Panc1 (cell line): ENCODE results near the gene DIS3L2.

Experiments
- CTCF ChIP-seq: fragments of 450-650 bp; IDR thresholded peaks from 2 replicates; pipeline ENCODE4 v1.5.1; 2017; ENCODE audit warnings: mild to moderate bottlenecking
- POLR2AphosphoS5 ChIP-seq: IDR thresholded peaks from 2 replicates; pipeline ENCODE4 v1.6.1; 2012; ENCODE audit warnings: mild to moderate bottlenecking, low read depth, low read length, moderate library complexity
- REST ChIP-seq, 2 experiments: IDR thresholded peaks; 2 replicates each; pipeline ENCODE4 v1.6.1; 2011 to 2012; ENCODE audit warnings: low read depth in 2 of 2, control low read depth in 1 of 2, low read length in 1 of 2, mild to moderate bottlenecking in 1 of 2, moderate library complexity in 1 of 2; ENCODE audit not compliant: insufficient read depth in 1 of 2
- SIN3A ChIP-seq: IDR thresholded peaks from 2 replicates; pipeline ENCODE4 v1.6.1; 2012; ENCODE audit warnings: low read depth, mild to moderate bottlenecking, low read length, moderate library complexity, borderline replicate concordance; ENCODE audit not compliant: insufficient read depth
- TCF7L2 ChIP-seq: IDR thresholded peaks from 2 replicates; pipeline ENCODE4 v1.6.1; 2011; ENCODE audit warnings: mild to moderate bottlenecking, low read depth, low read length, inconsistent platforms

- TF ChIP-seq CTCF (no peak), REST (IDR thresholded peaks at IDR 0.05; ENCODE audit: insufficient read depth in 1 of 2, low read depth in 2 of 2, low read length in 1 of 2) (no peak), POLR2AphosphoS5 (no peak), TCF7L2 (no peak), SIN3A (no peak)
These were observed 274.2 kb downstream of the DIS3L2 start for GRCh38 chr2:232235716-232236115.
